Gastrocnemius medialis (tissue), 4 donors: ENCODE measurements around the gene SLC17A4.

Source experiments
- POLR2A ChIP-seq, 2 donors: fragments of 450-650 bp; IDR thresholded peaks; one replicate each; pipeline ENCODE4 v1.6.1; 2017; ENCODE audit warnings: antibody characterized with exemption in 2 of 2, mild to moderate bottlenecking in 2 of 2, moderate library complexity in 2 of 2
- TF ChIP-seq, protein P1 (sequence below), 5 experiments: fragments of 450-650 bp in 3 of 5; fragments of 200-600 bp in 2 of 5; sonication (generic) in 2 of 5; IDR thresholded peaks in 4 of 5; conservative IDR thresholded peaks in 1 of 5; 1 replicate in 4 of 5; 2 replicates in 1 of 5; pipeline ENCODE4 v1.5.1; 2016 to 2019; ENCODE audit warnings: antibody characterized with exemption in 5 of 5, mild to moderate bottlenecking in 3 of 5, moderate library complexity in 3 of 5

DNA sequence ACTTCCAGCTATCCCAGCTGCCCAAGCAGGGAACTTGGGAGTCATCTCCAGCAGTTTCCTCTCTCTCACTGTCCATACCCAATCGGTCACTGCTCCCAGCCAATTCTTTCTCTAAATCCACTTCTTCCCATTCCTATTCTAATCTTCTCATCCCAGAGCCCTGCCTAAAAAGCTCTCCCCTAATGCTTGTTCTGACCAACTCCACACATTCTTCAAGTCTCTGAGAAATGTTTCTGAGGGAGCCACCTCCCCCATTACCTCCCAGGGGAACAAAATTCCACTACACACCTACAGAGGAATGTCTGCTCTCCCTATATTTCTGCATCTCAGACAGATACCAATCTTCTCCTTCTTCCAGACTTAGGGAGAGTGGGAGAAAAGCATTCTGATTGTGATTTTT lies 14.0 kb downstream of the SLC17A4 start:
- TF ChIP-seq, protein P1, sequence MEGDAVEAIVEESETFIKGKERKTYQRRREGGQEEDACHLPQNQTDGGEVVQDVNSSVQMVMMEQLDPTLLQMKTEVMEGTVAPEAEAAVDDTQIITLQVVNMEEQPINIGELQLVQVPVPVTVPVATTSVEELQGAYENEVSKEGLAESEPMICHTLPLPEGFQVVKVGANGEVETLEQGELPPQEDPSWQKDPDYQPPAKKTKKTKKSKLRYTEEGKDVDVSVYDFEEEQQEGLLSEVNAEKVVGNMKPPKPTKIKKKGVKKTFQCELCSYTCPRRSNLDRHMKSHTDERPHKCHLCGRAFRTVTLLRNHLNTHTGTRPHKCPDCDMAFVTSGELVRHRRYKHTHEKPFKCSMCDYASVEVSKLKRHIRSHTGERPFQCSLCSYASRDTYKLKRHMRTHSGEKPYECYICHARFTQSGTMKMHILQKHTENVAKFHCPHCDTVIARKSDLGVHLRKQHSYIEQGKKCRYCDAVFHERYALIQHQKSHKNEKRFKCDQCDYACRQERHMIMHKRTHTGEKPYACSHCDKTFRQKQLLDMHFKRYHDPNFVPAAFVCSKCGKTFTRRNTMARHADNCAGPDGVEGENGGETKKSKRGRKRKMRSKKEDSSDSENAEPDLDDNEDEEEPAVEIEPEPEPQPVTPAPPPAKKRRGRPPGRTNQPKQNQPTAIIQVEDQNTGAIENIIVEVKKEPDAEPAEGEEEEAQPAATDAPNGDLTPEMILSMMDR (IDR thresholded peaks at IDR 0.05 in 4 of 5, conservative IDR thresholded peaks at IDR 0.05 in 1 of 5) = no peak
- TF ChIP-seq POLR2A (IDR thresholded peaks at IDR 0.05) = no peak
